ENCODE results near the gene GSTT2.

DNA sequence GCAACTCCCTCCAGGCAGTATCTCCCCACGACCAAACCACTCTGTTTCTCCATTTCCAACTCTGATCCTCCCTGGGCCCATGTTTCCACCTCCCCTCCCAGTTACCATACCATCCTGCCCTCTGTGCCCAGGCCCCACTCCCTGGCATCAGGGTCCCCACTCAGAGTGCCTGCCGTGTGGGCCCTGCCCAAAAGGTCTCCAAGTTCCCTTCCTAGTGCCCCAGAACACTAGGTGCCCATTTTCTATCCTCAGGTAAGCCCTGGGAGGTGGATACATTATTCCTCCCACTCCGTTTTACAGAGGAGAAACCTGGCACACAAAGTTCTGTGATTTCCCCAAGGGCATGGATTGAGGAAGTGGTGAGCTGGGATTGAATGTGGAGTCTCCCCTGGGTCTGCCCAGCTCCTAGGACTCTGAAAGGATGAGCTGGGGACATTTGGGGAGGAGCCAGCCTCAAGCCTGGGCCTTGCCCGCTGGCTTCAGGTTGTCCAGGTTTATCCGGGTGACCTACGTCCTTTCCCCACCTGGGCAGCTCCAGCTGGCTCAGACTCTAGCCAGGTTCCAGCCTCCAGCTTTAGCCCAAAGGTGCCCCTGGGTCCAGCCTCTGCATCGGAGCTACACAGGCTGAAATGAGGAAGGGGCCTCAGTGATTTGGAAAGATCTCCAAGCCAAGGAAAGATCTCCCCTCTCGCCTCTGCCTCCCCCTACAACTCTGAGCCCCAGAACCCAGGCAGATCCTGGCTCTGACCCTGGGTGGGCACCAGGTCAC lies 27.5 kb downstream of the GSTT2 start:
- TF ChIP-seq POLR2A (IDR thresholded peaks at IDR 0.05) (no peak), EP300 (IDR thresholded peaks at IDR 0.05) (no peak), CTCF (IDR thresholded peaks at IDR 0.05) (no peak)
